HL-60 (cell line): Measurements from ENCODE around the gene DPM1.

Experiments
- DNase-seq, 2 experiments: peaks; one replicate each; pipeline ENCODE4 v3.0.0-alpha.2; 2010 to 2020; ENCODE audit warnings: low read depth in 1 of 2, low spot score in 1 of 2
- H3K27ac ChIP-seq: fragments of 250-450 bp; sonication (Bioruptor Pico); replicated peaks from 2 replicates; pipeline ENCODE4 v1.5.1; 2020; ENCODE audit warnings: mild to moderate bottlenecking, moderate library complexity
- H3K27me3 ChIP-seq: fragments of 250-450 bp; sonication (Bioruptor Pico); 2 replicates; pipeline ENCODE4 v1.5.1; 2021; ENCODE audit warnings: mild to moderate bottlenecking, moderate library complexity; ENCODE audit not compliant: insufficient read depth, poor library complexity, severe bottlenecking
- H3K4me3 ChIP-seq: replicated peaks from 2 replicates; pipeline ENCODE4 v1.5.1; 2011; ENCODE audit warnings: mild to moderate bottlenecking, control low read depth, low read length; ENCODE audit not compliant: insufficient read depth
- GABPA ChIP-seq: IDR thresholded peaks from 2 replicates; pipeline ENCODE4 v1.6.1; 2012; ENCODE audit warnings: low read depth
- POLR2AphosphoS5 ChIP-seq: IDR thresholded peaks from 2 replicates; pipeline ENCODE4 v1.6.1; 2012; ENCODE audit warnings: low read depth
- SPI1 ChIP-seq: IDR thresholded peaks from 2 replicates; pipeline ENCODE4 v1.6.1; 2012; ENCODE audit warnings: low read depth, mild to moderate bottlenecking, borderline replicate concordance
- TF ChIP-seq, protein P1 (sequence below): IDR thresholded peaks from 2 replicates; pipeline ENCODE4 v1.6.1; 2012; ENCODE audit warnings: low read depth; ENCODE audit not compliant: insufficient replicate concordance
- TF ChIP-seq, protein P2 (sequence below): IDR thresholded peaks from one replicate; pipeline ENCODE4 v1.5.1; 2011; ENCODE audit warnings: low read length, control low read depth, inconsistent platforms; ENCODE audit not compliant: insufficient read depth

Gene DPM1

DNA sequence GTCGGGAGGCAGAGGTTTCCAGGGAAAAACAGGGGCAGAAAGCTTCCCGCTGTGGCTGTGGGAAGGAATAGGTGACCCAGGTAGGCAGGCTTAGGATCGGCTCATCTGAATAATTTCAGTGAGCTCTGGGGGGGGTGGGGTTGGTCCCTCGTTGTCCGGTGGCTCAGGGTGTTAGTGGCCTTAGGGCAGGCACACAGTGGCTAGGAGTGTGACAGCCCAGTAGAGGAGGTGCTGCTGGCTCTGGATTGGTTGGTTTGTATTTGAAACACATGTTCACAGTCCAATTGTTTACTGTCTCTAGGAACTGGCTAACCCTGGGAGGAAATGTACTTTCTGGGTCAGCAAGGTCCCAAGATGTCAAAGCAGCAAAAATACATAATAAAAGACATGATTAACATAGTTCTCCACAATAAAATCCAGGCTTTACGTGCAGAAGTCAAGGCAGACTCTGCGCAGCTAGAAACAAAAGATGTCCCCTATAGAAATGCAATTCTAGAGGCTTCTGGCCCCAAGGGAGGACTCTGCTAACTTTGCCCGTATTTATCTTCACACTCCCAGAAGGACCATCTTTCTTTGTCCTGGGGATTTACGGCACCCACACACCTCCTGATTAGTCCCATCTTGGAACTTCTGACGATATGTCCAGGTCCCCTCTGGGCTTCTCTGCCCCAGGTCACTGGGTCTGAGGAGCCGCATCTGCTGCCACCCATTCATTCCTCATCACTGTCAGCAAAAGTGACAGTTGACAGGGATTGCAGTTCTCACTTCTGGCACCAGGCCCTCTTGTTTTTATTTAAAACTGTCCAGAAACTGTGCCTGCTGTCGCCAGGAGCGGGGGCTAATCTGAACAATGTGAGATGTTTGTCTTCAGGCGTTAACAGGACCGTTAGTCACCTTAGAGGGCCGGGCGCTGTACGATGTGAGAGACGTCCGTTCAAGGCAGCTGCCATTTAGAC, 19.0 kb upstream of the DPM1 start:
- no peak overlapping the region for H3K4me3 ChIP-seq
- no peaks in the 10 kb centered on the region for H3K27me3 ChIP-seq
- no peak for TF ChIP-seq SPI1
- TF ChIP-seq GABPA, result no peak
- TF ChIP-seq, protein P1, sequence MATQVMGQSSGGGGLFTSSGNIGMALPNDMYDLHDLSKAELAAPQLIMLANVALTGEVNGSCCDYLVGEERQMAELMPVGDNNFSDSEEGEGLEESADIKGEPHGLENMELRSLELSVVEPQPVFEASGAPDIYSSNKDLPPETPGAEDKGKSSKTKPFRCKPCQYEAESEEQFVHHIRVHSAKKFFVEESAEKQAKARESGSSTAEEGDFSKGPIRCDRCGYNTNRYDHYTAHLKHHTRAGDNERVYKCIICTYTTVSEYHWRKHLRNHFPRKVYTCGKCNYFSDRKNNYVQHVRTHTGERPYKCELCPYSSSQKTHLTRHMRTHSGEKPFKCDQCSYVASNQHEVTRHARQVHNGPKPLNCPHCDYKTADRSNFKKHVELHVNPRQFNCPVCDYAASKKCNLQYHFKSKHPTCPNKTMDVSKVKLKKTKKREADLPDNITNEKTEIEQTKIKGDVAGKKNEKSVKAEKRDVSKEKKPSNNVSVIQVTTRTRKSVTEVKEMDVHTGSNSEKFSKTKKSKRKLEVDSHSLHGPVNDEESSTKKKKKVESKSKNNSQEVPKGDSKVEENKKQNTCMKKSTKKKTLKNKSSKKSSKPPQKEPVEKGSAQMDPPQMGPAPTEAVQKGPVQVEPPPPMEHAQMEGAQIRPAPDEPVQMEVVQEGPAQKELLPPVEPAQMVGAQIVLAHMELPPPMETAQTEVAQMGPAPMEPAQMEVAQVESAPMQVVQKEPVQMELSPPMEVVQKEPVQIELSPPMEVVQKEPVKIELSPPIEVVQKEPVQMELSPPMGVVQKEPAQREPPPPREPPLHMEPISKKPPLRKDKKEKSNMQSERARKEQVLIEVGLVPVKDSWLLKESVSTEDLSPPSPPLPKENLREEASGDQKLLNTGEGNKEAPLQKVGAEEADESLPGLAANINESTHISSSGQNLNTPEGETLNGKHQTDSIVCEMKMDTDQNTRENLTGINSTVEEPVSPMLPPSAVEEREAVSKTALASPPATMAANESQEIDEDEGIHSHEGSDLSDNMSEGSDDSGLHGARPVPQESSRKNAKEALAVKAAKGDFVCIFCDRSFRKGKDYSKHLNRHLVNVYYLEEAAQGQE, result no peak
- no peak for TF ChIP-seq POLR2AphosphoS5
- TF ChIP-seq, protein P2, sequence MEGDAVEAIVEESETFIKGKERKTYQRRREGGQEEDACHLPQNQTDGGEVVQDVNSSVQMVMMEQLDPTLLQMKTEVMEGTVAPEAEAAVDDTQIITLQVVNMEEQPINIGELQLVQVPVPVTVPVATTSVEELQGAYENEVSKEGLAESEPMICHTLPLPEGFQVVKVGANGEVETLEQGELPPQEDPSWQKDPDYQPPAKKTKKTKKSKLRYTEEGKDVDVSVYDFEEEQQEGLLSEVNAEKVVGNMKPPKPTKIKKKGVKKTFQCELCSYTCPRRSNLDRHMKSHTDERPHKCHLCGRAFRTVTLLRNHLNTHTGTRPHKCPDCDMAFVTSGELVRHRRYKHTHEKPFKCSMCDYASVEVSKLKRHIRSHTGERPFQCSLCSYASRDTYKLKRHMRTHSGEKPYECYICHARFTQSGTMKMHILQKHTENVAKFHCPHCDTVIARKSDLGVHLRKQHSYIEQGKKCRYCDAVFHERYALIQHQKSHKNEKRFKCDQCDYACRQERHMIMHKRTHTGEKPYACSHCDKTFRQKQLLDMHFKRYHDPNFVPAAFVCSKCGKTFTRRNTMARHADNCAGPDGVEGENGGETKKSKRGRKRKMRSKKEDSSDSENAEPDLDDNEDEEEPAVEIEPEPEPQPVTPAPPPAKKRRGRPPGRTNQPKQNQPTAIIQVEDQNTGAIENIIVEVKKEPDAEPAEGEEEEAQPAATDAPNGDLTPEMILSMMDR, result no peak
- DNase-seq, result no peak
- H3K27ac ChIP-seq, result no peak overlapping the region

DNA sequence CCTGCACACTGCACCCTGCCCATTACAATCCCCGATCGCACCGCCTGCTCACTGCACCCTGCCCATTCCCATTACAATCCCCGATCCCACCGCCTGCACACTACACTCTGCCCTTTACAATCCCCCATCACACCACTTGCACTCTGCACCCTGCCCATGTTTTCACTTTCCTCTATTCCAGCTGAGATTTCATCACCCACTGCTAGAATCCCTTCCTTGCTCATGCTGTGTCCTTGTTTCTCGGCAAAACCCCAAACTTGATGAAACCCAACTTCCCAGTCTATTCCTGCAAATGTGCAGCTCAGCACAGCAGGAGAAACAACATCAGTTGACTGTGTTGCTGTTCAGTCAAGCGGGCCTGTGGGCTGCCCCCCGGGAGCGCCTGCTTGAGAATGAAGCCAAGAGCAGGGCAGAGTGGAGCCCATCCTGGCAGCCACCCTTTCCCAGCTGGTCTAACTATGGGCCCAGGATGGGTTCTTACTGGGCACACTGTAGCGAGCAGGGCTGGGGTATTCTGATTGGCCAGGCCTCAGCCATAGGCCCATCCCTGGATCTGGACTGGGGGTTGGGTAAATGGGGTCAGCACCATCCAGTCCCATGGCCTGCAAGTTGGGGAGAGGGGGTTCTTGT, 17.5 kb upstream of the DPM1 start:
- Histone ChIP-seq H3K27ac (no peak overlapping the region), H3K27me3 (no peaks in the 10 kb centered on the region), H3K4me3 (no peak overlapping the region)
- TF ChIP-seq SPI1, result no peak
- TF ChIP-seq, protein P2, result no peak
- TF ChIP-seq, protein P1, result no peak
- TF ChIP-seq GABPA, result no peak
- no peak for TF ChIP-seq POLR2AphosphoS5
- no peak for DNase-seq

DNA sequence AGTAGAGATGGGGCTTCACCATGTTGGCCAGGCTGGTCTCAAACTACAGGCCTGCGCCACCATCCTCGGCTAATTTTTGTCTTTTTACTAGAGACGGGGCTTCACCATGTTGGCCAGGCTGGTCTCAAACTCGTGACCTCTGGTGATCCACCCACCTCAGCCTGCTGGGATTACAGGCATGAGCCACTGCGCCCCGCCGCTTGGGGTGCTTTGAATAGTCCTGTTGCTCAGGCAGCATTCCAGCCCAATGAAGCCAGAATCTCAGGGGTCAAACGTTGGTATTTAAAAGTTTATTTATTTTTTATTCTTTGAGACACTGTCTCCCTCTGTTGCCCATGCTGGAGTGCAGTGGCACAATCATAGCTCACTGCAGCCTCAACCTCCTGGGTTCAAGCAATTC, 11.6 kb upstream of the DPM1 start:
- TF ChIP-seq, protein P1, result no peak
- TF ChIP-seq, protein P2, result no peak
- TF ChIP-seq SPI1, result no peak
- H3K4me3 ChIP-seq, result no peak overlapping the region
- no peak for DNase-seq
- no peak overlapping the region for H3K27ac ChIP-seq
- no peaks in the 10 kb centered on the region for H3K27me3 ChIP-seq
